ENCODE data around the gene GDF15.

Gene GDF15

DNA sequence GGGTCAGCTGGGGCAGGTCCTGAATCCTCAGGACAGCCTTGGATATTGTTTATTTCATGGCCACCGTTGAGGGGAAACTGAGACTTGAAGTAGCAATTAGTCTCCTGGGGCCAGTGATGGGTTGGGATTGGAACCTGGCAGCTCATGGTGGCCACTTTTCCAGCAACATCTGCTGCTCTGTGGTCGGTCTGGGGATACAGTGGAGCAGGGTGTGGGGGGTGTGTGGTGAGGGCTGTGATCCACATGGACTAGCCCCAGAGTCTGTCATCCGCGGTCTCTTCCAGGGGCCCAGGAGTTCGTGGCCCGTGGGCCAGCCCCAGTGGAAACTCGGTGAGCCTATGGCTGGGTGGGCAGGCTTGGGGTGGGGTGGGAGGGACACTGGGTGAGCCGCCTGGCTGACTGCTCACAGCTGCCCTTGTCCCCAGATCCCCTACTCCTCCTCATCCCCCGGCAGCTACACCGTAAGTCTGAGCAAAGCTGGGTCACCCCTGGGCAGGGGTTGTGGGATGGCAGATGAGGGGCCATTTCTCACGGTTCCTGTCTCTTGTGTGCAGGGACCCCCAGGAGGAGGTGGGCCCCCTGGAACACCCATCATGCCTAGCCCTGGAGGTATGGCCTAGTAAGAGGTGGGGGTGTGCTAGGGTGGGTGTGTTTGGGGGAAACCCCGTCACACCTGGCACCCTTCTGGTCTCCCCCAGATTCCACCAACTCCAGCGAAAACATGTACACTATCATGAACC is 46.5 kb downstream of the GDF15 start:
- no peak for DNase-seq

GRCh38 chr19:18433015-18433691 is 47.2 kb downstream of the GDF15 start:
- no peak for DNase-seq

GRCh38 chr19:18433735-18434398 is 47.9 kb downstream of the GDF15 start:
- DNase-seq, result no peak

DNA sequence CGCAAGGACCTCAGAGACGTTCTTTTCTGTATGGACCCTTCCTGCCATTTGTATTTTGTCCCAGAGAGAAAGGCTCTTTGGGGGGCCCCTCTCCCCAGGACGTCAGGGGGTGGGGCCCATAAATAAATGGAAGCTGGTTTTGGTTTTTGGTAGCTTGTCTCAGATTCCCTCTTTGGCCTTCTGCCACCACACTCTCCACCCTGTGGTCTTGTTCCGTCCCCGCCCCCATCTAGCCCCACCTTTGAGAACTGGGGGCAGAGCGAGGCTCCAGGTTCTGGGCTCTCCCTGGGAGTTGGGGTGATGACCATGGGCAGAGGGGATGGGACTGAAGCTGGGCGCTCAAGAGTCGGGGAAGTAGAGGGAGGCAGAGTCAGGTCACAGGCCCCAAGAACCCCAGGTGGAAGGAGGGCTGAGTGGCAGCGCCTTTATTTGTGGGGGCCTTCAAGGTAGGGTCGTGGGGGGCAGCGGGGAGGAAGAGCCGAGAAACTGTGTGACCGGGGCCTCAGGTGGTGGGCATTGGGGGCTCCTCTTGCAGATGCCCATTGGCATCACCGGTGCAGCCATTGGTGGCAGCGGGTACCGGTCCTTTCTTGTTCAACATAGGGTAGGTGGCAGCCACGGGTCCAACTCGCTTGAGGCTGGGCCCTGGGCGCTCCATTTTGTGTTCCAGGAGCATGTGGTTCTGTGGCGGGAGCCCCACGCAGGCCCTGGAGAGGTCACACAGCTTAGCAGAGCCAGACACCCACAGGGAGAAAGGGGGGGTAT is 48.6 kb downstream of the GDF15 start:
- DNase-seq, result no peak

GRCh38 chr19:18435178-18435841 is 49.4 kb downstream of the GDF15 start:
- DNase-seq, result no peak

DNA sequence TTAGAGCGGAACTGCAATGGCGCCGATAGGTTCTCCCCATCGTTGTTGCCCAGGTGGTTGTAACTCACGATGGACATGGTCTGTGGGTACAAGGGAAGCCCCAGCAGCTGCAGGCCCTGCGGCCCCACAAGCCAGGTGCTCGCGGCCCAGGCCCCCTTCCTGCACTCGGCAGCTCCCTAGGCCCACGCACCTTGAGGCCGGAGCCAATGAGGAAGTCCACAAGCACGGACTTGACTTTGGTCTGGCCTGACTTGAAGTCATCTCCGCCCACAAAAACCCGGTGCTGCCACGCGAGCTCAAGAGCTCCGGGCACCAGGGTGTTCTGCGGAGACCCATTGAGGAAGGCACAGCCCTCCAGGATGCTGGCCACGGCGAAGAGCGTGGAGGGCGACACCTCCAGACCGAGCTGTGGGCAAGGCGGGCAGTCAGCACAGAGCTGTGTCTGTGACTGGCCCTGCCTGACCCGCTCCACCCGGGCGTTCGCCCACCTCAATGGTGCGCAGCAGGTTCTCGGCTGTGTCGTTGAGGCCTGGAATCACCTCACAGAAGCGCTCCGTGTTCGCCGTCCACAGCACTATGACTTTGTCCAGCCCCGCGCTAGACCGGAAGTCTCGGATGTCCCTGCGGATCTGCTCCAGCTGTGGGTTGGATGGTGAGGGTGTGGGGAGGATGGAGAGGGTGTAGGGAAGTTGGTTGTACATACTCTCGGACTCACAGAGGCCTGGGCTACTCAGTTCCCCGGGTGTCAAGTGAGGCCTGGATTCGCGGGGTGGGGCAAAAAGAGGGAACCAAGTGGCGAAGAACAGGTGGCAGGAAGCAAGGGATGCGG is 50.1 kb downstream of the GDF15 start:
- no peak for DNase-seq

DNA sequence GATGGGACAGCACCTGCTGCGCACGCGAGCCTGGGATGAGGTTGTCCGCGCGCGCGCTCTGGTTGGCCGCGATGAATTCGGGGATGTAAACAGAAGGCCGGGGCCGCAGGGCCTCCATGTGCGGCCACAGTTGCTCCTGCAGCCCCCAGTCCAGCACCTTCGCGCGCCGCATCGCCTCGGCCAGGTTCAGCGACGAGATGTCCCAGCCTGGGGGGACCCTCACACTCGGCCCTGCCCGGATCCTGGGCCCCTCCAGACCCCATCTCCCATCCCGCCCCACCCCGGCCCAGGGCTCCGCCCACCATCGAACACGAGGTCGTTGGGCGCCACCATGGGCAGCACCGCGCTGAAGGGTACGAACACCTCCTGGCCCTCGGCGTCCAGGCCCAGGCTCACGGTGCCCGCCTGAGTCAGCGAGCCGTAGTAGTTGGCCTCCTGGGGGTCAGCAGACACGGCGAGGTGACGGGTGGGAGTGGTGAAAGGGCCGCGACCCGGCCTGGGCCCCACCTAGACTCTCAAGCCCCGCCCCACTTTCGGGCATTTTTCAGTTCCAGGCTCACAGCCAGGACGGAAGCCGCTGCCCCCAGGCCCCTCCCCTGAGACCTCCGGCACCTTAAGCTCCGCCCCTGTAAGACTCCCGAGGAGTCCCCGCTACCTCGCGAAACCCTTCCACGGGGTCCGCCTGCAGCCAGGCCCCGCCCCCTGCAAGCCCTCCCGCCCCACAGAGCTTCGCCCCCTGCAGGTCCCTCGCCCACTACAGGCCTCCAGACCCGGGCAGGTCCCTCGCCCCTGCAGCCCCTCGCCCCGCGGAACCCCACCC is 50.9 kb downstream of the GDF15 start:
- peak; percentile 67 to 74 (median 73) for DNase-seq

DNA sequence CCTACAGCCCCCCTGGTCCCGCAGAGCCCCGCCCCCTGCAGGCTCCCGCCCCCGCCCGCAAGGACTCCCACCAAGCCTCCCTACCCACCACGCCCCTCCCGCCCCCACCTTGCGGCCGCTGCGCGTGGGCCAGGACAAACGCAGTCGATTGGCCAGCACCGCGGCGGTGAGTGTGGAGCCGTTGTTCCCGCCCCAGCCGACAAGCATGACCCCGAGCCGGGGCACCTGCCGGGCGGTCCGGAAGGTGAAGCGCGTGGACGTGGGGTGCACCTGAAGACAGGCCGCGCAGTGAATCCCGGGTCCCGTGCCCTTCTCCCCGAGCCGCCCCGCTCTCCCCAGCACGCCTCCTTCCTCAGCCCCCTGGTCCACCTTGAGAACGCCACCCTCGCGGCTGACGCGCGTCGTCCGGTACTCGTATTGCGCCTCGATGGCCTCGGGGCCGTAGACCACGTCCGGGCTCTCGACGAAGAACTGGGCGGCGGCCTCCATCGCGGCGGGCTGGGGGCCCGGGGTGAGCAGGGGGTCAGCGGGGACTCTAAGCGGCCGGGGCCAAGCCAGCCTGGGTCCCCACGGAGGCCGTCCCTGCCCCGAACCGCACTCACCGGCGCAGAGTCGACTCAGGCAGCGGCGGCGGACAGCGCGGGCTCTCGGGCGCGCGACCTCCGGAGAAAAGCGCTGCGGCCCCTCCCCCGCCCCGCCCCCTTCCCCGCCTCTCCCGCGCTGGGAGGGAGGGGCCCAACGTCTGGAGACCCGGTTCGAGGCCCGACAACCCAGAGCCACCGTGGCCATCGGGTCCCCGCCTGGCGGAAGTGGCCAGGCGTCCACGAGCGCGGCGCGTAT is 51.8 kb downstream of the GDF15 start, which contains the start of gene ISYNA1:
Gene ISYNA1 (minus strand): TSS at position 643 of the 840 bp plus-strand sequence. CDS start 154 bp downstream, at position 489.
- DNase-seq, result peak in 2 of 5 donors; percentile 45 to 54

DNA sequence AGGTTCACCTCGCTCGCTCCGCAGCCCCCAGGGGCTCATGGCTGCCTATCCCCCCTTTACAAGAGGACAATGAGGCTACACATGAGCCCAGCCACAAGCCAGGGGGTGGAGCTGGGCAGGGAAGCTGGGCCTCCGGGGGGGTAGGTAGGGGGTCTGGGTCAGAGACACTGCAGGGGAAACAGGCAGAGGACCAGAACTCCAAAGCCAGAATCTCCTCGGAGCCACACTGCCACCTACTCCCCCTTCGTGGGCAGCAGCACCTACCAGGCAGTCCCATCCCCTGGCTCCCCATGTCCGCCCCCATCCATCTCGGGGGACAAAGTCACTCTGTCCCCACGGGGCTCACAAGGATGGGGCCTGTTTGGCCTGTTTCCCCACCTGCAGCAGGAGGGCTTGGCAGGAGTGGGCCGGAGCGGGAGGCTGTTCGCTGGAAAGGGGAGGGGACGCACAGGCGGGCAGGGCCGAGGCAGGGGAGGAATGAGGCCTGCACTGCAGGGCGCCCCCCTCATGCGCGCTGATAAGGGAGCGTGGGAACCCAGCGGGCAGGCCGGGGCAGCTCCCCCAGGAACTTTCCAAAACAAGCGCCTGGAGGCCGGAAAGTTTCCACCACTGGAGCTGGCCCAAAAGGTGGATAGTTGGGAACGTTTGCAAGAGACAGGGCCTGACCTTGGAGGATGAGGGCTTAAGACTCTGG is 52.5 kb downstream of the GDF15 start:
- DNase-seq, result no peak
